NCI-H1105 (cell line): ENCODE results near the gene ZBTB33.

Experiments
- DNase-seq: peaks from one replicate; lab custom pipeline; 2025; lab: John Stamatoyannopoulos, UW

Gene ZBTB33

DNA sequence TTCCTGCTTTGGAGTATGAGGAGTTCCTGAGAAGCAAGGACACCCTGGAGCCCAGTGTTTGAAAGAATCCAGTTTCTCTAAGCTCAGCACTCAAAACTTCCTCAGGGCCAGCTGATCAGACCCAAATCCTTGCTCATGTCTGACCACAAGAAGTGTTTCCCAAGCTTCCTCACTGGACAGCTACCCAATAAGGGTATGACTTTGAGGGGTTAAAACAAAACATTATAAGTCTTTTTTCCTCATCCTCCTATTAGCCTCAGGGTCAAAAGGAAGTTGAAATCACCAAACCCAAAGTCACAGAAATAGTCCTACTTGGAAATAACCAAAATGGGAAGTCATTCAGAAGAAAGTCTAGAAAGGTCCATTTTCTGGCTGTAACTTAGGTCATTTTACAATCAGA lies 13.7 kb downstream of the ZBTB33 start:
- no peak for DNase-seq

- DNase-seq = no peak
Measured at GRCh38 chrX:120269373-120270035, 18.9 kb downstream of the ZBTB33 start.

GRCh38 chrX:120270567-120270966 lies 20.0 kb downstream of the ZBTB33 start:
- no peak for DNase-seq

DNA sequence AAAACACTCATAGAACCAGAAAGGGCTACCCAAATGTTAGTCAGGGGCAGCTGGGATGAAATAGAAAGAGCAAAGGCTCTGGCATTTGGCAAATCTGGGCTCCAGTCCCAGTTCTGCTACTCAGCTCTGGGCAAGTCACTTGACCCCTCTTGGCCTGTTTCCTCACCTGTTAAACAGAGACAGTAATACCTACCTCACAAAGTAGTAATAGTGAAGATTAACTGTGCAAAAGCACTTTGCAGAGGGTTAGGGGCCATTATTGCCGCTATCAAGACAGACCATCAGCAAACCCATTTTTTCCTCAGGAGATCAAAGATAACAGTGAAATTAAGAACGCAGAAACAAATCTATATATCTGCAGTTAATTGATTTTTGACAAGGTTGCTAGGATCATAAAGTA lies 20.6 kb downstream of the ZBTB33 start:
- no peak for DNase-seq

DNA sequence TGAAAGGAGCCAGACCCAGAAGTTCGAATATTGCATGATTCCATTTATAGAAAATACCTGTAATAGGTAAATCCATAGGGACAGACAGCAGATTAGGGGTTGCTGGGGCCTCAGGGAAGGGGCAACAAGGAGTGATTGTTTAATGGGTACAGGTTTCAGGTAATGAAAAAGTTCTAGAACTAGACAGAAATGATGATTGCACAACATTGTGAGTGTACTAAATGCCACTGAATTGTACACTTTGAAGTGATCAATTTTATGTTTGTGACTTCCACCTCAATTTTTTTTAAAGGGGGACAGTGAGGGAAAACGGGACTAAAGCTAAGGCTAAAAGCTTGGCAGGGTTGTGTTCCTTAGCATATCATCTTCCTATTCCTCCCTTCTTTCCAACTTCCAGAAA lies 23.5 kb downstream of the ZBTB33 start:
- no peak for DNase-seq

DNA sequence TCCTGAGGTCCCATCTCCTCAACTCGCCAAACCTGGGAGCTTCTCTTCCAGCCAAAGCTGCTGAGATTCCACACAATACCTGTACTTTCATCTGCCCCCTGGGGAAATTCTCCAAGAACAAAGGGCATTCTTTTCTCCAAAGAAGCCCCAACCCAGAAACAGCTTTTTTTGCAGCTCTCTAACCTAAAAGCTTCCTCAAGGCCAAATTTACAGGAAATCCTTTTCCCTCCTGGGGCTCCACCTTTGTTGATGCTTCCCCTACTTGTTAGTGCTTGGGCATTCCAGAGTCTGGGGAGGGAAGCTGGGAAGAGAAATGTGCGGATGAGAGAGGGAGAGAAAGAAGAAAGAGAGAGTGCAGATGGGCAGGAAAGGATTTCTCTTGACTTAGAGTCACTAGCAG lies 24.3 kb downstream of the ZBTB33 start:
- no peak for DNase-seq

- no peak for DNase-seq
Measured at GRCh38 chrX:120281021-120281624, 30.5 kb downstream of the ZBTB33 start.

DNA sequence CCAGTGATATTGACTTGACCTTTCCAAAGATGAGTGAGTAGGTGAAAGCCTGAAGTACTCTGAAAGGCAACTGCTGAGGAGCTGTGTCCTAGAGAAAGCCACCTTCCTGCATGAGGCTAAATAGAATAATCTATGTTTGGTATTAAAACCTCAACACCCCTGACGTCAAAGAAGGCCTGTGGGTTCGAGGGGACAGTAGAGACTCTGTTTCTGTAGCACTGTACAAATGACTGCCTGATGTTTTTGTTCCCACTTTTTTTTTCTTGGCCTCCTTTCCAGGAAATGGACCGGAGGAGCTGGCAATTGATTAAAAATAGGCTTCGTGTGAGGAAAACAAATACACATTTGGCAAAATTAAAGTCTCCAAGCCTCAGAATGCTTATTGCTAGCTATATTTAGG lies 31.1 kb downstream of the ZBTB33 start:
- DNase-seq = no peak

DNA sequence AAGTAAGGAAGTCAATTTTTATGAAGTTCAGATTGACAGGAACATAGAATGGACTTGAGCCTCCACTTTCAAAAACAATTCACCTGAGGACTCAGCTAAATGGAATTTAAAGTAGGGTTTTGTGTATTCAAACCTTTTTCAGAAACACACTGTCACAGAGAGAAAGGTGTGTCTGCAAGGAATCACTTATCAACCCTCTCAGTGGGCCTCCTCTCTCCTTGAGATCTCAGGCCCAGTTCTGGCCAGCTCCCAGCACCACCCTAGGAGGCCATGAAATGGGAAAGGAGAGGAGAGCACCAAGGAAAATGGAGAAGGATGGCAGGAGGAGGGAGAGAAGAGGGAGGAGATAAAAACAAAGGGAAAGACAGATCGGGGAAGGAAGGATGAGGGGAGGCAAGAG lies 32.1 kb downstream of the ZBTB33 start:
- no peak for DNase-seq

DNA sequence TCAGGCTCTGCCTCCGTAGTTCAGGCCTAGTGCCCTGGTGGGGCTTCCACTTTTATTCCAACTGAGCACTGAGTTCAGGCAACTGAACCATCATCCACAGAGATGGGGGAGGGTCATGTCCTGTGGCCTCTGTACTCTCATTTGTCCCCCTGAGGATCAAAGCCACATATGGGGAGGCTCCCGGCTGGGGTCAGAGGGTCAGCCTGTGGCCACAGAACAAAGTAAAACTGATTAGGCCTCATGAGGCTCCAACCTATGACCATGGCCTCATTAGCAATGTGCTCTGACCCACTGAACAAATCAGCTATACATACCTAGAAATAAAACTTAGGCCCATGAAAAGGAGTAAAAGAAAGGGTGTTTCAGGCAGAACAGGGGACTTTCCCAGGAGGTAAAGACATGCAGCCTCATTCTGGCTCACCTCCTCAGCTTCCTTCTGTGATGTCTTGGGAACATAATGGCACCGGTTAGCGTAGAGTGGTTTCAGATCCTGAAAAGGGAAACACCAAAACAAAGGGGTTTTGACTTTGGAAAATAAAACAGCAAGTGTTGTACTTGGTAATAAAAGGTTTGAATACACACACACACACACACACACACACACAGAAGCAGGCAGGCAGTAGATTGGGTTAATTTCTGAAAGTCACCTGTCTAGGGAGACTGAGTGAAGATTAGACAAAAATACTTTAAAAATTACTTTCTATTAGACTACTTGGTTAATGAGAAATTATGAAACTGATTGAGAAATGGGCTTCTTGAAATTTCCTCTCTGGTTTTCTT lies 36.3 kb downstream of the ZBTB33 start:
- DNase-seq = no peak

- no peak for DNase-seq
Measured at GRCh38 chrX:120287513-120288112, 37.0 kb downstream of the ZBTB33 start.

GRCh38 chrX:120290107-120290506 lies 39.5 kb downstream of the ZBTB33 start:
- DNase-seq = no peak

- no peak for DNase-seq
Measured at GRCh38 chrX:120291211-120291610, 40.6 kb downstream of the ZBTB33 start.

DNA sequence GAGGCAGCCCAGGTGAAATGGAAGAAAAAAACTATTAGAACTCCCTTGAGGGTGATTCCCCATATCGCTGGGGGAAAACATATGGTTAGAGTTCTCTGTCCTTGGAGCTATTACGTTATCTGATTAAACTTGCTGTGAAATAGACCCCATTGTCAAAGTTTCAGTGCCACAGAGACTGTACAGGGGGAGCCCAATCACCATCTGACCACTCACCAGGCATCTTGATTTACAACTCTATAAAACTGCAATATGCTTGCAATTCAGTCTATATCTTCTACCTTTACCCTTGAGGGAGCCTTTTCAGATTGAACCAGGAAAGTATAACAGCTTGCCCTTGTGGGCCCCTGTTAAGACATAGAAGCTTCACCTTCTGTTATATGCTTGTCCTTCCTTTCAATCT lies 42.4 kb downstream of the ZBTB33 start:
- DNase-seq = no peak

DNA sequence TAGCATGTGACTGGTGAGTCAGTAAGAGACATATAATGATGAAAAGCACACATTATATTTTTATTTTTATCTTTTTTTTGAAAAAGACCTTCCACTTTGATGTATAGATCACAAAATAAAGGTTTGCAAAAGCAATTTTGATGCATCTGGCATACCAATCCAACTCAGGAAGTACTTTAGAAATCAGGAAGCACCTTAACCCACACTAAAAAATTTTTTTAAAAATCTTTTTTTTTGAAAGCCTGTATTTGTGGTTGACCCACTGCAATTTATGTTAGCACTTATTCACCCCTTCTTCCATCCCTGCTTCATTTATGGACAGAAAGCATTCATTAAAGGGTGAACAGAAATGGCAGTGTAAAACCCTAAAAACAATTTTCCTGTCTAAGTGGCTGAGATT lies 44.0 kb downstream of the ZBTB33 start:
- DNase-seq = no peak

DNA sequence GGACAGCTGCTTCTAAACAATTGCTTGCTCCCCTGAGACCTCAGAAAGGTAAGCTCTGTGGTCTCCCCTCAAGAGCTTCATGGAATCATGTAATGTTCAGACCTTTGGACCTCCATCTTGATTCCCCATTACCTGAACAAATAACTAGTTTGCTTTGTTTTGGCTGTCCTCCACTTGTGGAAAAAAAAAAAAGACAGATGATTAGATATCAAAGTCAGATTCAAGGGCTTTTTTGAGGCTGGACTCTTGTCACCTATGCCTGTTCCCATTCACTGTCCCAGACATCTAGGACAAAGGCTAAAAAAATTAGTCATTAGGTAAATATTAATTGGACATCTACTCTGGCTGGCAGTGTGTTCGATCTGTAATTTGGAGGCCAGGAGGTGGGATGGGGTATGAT lies 47.3 kb downstream of the ZBTB33 start:
- no peak for DNase-seq

- no peak for DNase-seq
Measured at GRCh38 chrX:120299928-120300327, 49.3 kb downstream of the ZBTB33 start.

DNA sequence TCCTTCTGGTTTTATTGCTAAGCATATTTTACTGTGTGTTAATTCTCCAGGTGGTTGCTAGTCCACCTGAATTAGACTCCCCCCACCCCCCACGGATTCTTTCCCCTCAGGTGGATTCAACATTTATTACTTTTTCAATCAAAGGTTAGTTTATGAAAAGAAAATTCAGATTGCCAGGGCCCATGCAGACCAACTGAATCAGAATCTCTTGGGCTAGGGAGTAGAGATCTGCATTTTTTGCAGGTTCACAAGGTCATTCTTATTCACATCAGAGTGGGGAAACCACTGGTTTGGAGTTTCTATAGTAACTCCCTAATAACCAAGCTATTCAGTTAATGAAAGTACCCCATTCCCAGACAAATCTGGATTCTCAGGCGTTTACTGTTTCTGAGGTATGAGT lies 50.9 kb downstream of the ZBTB33 start:
- no peak for DNase-seq

DNA sequence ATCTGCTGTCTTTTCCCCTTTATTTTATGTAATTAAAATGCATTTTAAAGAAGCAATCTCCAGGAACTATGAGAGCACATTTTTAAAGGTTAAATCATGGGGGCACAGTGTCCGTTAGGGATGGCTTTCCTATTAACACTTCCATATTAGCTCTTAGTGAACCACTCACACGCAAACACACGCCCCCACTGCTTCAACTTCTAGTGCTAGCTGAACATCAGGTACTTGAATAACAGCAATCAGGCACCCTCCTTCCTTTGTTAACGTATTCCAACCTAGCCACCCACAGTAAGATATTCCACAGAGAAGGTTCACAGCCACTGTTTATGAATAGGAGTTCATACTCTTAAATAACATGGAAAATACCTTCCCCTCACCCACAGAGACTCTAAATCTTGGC lies 51.3 kb downstream of the ZBTB33 start:
- no peak for DNase-seq

DNA sequence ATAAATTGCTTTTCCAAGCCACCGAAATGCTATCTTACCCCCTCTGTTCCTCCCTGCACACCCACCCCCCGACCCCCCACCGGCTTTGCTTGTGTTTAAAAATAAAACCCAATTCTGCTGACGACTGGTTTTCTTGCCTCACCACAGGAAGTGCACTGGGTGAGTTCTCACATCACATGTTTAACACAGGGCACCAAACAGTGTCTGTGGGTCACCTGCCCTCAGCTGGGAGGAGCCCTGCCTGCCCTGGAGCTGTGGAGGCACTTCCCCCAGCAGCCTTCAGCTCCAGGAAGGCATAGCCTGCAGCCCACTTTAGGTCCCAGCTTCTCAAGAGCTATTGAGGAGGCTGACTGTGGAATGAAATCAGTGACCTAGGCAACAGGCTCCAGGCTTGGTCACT lies 51.8 kb downstream of the ZBTB33 start:
- no peak for DNase-seq

GRCh38 chrX:120304256-120304655 lies 53.6 kb downstream of the ZBTB33 start:
- DNase-seq = no peak

DNA sequence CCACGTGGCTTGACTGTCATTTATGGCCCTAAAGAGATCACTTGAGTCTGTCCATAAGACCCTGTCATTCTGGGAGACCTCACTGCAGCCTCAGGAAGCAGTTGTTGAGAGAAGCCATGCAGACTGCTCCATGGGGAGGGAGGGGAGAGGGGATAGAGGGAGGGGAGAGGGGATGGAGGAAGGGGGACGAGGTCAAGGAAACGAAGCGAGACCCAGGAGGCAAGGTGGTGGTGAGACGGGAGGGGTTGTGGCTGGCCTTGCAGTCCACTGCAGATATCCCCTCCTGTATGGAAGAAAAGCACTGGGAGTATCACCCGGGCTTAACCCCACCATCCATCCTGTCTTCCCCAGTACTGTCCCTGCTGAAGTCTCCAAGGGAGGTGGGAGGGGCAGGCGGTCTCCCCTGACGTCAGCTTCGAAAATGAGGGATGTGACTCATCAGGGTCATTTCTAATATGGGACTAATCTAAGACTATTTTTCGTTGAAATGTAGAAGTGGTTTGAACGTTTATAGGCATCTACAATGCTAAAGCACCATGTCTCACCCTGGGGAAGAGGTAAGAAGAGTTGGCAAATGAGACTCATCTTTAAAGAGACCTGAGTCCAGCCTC lies 55.0 kb downstream of the ZBTB33 start:
- no peak for DNase-seq

- no peak for DNase-seq
Measured at GRCh38 chrX:120306630-120307029, 56.0 kb downstream of the ZBTB33 start.
